Measurements from ENCODE around the gene SCART1.

DNA sequence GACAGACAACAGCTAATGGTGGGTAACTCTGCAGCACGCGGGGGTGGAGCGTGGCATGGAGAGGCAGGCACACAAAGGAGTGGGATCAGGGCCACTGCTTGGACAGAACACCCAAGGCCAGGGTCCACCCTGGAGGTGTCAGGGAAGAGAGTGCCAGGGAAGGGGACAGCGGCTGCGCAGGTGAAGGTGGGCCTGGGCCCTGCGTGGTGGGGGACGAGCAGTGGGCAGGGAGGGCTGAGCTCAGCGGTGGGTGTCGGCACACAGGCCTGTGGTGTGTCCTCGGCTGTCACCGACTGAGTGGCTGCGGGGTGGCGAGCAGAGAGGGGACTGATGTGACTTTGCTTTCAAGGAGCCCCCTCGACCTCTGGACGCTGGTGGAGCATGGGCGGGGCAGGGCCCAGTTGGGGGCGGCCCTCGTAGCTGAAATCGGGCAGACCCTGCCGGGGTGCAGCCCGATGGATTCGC is 8.4 kb upstream of the SCART1 start:
- no peak for TF ChIP-seq EZH2 (IDR thresholded peaks at IDR 0.05; ENCODE audit: insufficient read depth, poor library complexity, severe bottlenecking)
- no peak for TF ChIP-seq EZH2phosphoT487 (IDR thresholded peaks at IDR 0.05; ENCODE audit: insufficient read depth, low read depth)
